HG02970 (cell line): ENCODE data around the gene KLF13.

Experiments
- ATAC-seq: cut with Tn5 transposase; IDR thresholded peaks from one replicate; pipeline ENCODE4 v1.9.1; 2021; ENCODE audit warnings: mild to moderate bottlenecking, moderate library complexity, moderate number of reproducible peaks; ENCODE audit not compliant: unreplicated experiment, low FRiP score

KLF13 gene

DNA sequence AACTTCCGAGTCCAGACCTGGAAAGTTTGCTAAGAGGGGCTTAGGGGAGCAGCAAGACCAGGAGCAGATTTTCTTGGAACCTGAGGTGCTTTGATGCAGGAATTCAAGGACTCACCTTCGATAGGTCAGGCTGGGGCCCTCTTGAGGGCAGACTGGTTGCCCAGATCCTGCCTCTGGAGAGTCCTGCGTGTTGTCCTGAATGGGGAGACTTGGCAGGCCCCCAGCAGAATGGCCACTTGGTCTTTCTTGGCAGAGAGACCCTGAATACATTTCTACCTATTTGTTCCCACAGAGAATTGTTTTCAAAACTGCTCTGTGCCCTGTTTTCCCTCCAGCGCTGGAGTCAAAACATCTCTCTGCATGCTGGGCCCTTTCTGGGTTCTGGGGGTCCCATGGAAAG lies 4.2 kb downstream of the KLF13 start:
- ATAC-seq = no peak

GRCh38 chr15:31331389-31331788 lies 4.8 kb downstream of the KLF13 start:
- ATAC-seq = no peak

GRCh38 chr15:31332020-31332680 lies 5.5 kb downstream of the KLF13 start:
- no peak for ATAC-seq

DNA sequence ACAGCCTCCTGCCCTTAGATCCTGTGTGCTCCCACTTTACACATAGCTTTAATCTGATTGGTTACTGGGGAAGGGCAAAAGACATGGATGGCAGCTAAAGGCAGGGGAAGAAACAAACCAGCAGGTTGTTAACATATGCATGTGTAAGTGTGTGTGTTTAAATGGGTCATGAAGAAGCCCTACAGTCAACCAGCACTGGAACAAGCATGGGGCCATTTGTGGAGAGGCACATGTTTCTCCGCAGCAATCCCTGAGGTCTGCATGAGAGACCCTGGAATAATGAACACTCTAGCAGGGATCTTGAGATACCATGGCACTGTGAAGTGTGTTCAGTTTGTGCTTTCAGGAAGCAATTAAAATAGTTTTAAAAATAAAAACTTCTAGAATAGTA lies 6.0 kb downstream of the KLF13 start:
- no peak for ATAC-seq

- no peak for ATAC-seq
These were observed 6.5 kb downstream of the KLF13 start for GRCh38 chr15:31333119-31333518.

DNA sequence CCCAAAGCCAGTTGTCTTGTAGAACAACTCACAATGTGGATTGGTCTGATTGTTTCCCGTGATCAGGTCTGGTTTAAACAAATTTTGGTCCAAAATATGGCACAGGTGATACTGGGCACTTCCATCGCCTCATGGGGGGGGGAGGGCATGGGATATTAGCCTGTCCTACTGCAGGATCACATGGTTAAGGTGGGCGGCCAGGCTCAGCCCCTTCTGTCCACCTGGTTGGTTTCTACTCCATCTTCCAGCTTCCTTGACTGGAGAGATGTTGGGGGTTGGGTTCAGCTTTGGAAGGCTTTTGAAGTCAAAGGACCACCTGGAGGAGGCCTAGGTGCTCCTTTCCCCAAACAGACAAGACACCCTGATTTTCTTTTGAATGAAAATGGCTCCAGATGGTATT lies 7.2 kb downstream of the KLF13 start:
- no peak for ATAC-seq

GRCh38 chr15:31335989-31336592 lies 9.5 kb downstream of the KLF13 start:
- ATAC-seq = no peak

DNA sequence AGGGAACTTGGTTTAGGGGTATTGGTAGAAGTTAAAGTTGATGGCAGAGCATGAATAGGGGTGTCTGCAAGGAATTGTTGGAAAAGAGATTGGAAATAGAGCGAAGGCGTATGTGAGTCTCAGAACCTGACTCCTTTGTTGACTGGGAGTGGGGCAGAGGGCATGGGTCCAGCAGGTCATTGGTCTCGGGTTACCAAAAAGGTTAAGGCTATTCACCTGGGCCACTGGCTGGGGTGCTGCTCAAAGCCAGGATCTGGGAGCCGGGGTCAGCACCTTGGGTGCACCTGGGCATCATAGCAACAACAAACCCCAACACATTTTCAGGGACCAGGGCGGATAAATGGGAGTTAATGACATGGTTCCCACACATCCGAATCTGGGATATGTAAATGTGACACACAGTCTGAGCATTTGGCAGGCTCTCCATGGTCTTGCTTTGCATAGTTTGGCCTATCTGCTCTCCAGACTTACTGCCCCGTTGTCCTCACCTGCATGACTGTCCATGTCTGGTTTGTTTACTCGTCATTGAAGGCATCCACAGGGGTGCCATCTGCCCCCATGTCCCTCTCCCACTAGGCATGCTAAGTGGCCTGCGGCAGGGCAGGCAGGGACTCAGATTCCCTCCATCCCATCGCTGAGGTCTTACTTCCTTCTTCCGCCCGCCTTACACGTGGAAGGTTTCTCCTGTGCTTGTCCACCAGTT lies 10.1 kb downstream of the KLF13 start:
- ATAC-seq = no peak

- no peak for ATAC-seq
These were observed 10.9 kb downstream of the KLF13 start for GRCh38 chr15:31337352-31338031.

DNA sequence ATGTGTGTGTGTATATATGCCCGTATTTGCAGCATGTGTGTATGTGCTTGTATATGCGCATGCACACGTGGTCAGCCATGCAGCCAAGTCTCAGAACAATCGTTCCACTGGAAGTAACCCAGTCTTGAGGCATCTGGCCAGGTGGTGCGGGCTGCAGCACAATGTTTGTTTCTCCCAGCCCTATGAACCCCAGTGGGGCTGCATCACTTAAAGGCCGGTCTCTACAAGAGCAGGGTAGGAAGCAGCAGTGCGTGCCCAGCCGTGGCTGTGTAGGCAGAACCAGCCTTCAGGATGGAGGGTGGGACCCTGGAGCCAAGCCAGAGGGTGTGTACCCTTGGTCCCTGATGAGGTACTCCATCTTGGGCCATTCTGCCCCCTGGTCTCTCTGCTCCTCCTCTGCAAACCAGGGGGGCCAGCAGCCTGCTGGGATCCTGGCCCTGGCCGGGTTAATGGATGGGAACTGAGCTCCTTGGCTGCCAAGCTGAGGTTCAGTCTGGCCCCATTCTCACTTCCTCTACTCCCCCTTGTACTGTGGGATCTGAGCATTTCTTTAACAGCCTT lies 11.8 kb downstream of the KLF13 start:
- ATAC-seq = no peak

GRCh38 chr15:31338879-31339557 lies 12.4 kb downstream of the KLF13 start:
- ATAC-seq = no peak

GRCh38 chr15:31339558-31339895 lies 12.9 kb downstream of the KLF13 start:
- no peak for ATAC-seq

- ATAC-seq = no peak
These were observed 13.4 kb downstream of the KLF13 start for GRCh38 chr15:31340047-31340446.

- no peak for ATAC-seq
These were observed 14.0 kb downstream of the KLF13 start for GRCh38 chr15:31340592-31340991.

DNA sequence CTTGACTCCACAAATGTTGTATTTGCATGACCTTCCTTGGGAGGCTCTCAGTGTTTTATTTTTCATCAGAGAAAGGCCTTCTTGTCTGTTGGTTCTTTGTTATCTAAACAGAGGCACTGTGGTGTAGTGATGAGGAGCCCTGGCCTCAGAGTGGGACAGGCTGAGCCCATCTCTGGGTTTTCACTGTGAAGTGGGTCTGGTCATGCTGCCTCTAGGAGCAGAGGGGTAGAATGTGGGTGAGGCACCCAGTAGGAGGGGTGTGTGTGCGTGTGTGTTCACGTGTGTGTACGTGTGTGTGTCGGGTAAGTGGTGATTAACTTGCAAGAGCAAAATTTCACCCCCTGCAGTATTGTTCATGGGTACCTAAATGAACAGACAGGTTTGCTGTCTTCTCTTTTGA lies 14.4 kb downstream of the KLF13 start:
- ATAC-seq = no peak

GRCh38 chr15:31341496-31342195 lies 15.0 kb downstream of the KLF13 start:
- no peak for ATAC-seq

- no peak for ATAC-seq
These were observed 15.7 kb downstream of the KLF13 start for GRCh38 chr15:31342381-31342780.

DNA sequence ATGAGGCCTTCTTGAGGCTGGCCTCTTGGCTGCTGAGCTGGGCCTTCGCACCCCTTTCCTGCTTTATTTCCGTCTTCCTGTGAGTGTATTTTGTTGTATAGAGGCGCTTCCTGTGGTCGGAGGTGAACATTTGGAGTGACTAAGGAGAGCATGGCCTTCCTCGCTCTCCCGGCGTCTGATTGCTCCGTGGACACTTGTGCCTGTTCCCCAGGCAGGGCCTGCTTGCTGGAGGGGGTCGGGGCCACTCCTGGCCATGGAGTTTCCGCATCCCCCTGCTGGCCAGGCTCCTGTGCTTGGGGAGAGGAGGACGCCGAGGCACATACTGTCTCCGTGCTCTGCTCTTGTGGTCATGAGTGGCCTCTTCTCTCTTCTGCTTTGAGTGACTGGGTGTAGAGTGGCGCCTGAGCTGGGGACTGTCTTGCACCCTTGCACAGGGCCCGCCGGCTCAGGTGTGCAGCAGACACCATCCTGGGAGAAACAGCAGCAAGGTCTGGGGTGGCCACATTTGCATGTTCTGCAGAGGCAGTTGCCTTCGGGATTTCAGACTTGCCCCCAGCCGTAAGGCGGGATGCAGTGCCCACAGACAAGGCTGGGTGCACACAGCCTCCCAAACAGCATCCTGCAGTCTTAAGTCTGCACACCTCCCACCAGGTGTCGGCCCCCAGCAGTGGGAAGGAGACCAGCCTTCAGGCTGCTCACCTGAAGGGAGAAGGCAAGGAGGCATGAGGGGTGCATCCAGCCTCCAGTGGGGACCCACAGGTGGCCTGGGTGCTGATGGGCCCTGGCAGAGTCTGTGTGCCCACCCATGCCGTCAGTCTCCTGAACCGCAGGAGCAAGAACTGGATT lies 16.4 kb downstream of the KLF13 start:
- no peak for ATAC-seq

DNA sequence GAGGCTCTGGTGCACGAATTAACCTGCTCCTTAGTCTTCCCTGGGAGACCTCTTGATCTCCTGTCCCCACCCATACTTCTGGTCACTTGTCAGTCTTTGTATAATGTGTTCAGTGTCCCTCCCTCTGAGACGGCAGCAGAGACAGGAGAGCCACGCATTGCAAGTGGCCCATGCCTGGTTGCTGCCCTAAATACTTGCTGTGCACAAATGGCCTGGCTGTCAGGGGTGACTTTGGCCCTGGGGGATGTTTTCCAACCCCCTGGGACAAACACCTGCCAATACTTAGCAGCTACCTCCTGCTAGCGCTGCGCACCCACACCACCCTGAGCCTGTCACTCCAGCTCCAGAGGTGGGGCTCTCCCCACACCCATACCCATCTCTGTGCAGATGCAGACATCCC lies 17.2 kb downstream of the KLF13 start:
- no peak for ATAC-seq
